ENCODE data around the gene ITIH3. TPM values are rescaled to one million over a fixed set of nuclear protein-coding genes. Genes with fewer than 3 reads are reported as not detected.

The ITIH3 gene
- total RNA-seq, 1 experiment from 2014 or later = 0.67 TPM

DNA sequence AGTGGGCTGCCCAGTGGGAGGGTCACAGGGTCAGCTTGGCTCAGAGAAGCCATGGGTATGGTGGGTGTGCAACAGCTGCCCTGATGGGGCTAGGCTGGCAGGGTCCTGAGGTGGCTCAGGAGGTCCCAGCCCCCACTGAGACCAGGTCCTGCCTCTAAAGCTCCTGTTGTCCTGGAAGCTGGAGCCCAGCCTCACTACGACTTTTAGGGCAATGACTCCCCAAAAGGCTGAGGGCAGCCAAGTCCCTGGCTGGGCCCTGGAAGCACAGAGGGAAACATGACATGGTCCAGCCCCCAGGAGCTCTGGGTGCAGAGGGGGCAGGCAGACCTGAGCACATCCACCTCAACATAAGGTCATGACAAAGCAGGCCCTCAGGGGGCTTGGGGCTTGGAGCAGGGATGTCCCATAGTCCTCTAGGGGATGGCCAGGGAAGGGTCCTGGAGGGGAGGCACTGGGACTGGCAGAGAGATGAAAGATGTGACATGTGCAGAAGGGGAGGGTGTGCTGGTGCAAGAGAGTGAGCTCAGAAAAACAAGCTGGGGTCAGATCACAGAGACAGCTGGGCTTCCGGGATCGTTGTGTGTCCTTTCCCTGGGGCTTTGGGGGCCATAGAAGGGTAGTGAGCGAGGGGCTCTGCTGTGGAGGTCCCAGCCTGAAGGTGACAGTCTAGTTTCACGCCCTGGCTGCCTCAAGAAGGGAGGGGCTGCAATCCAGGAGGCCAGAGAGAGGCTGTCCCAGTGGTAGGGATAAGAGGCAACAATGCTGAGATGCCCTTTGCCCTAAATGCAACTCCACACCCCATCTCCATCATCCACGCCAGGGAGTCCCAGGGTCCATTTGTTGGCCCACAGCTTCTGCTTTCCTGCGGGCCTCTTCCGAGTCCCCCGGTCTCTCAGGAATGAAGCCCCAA is 639 bp upstream of the ITIH3 start:
- in situ Hi-C loops (cut with HindIII; ENCODE audit: low pct_unique_long_range_greater_than_20kb, low sequenced_read_pairs) (no loop called here), intact Hi-C loops (cut with micrococcal nuclease; ENCODE audit: unreplicated experiment) (no loop called here)
- H3K27me3 ChIP-seq (ENCODE audit: control insufficient read depth, insufficient read depth, low read length) = no peaks in the 10 kb centered on the region
- BruUV-seq (replicated peaks) = no TSS peak
- no peak for ATAC-seq
- no peak overlapping the region for H3K27ac ChIP-seq (ENCODE audit: low read length)
- DNase-seq (ENCODE audit: low read depth, low spot score) = no peak
- CTCF ChIA-PET = no interaction called here
- POLR2A ChIA-PET = no interaction called here
- no peaks in the 10 kb centered on the region for H3K4me1 ChIP-seq (ENCODE audit: control insufficient read depth, insufficient read depth, low read length)
- no peak for TF ChIP-seq TCF7L2 (IDR thresholded peaks at IDR 0.05; ENCODE audit: low read depth, low read length)
- TF ChIP-seq POLR2AphosphoS5 (IDR thresholded peaks at IDR 0.05; ENCODE audit: low read depth, low read length) = no peak
- TF ChIP-seq, protein P1, sequence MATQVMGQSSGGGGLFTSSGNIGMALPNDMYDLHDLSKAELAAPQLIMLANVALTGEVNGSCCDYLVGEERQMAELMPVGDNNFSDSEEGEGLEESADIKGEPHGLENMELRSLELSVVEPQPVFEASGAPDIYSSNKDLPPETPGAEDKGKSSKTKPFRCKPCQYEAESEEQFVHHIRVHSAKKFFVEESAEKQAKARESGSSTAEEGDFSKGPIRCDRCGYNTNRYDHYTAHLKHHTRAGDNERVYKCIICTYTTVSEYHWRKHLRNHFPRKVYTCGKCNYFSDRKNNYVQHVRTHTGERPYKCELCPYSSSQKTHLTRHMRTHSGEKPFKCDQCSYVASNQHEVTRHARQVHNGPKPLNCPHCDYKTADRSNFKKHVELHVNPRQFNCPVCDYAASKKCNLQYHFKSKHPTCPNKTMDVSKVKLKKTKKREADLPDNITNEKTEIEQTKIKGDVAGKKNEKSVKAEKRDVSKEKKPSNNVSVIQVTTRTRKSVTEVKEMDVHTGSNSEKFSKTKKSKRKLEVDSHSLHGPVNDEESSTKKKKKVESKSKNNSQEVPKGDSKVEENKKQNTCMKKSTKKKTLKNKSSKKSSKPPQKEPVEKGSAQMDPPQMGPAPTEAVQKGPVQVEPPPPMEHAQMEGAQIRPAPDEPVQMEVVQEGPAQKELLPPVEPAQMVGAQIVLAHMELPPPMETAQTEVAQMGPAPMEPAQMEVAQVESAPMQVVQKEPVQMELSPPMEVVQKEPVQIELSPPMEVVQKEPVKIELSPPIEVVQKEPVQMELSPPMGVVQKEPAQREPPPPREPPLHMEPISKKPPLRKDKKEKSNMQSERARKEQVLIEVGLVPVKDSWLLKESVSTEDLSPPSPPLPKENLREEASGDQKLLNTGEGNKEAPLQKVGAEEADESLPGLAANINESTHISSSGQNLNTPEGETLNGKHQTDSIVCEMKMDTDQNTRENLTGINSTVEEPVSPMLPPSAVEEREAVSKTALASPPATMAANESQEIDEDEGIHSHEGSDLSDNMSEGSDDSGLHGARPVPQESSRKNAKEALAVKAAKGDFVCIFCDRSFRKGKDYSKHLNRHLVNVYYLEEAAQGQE (IDR thresholded peaks at IDR 0.05; ENCODE audit: insufficient read depth in 1 of 2, low read depth in 2 of 2, low read length in 1 of 2) = no peak
- TF ChIP-seq, protein P2, sequence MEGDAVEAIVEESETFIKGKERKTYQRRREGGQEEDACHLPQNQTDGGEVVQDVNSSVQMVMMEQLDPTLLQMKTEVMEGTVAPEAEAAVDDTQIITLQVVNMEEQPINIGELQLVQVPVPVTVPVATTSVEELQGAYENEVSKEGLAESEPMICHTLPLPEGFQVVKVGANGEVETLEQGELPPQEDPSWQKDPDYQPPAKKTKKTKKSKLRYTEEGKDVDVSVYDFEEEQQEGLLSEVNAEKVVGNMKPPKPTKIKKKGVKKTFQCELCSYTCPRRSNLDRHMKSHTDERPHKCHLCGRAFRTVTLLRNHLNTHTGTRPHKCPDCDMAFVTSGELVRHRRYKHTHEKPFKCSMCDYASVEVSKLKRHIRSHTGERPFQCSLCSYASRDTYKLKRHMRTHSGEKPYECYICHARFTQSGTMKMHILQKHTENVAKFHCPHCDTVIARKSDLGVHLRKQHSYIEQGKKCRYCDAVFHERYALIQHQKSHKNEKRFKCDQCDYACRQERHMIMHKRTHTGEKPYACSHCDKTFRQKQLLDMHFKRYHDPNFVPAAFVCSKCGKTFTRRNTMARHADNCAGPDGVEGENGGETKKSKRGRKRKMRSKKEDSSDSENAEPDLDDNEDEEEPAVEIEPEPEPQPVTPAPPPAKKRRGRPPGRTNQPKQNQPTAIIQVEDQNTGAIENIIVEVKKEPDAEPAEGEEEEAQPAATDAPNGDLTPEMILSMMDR (IDR thresholded peaks at IDR 0.05) = no peak
- no peak for TF ChIP-seq SIN3A (IDR thresholded peaks at IDR 0.05; ENCODE audit: borderline replicate concordance, insufficient read depth, low read depth, low read length)
- no peaks in the 10 kb centered on the region for H3K36me3 ChIP-seq (ENCODE audit: control insufficient read depth, insufficient read depth, low read length)
- no peaks in the 10 kb centered on the region for H3K9me3 ChIP-seq (ENCODE audit: control insufficient read depth, insufficient read depth, low read depth, low read length)
- no peak overlapping the region for H3K4me3 ChIP-seq (ENCODE audit: low read depth in 2 of 2, low read length in 2 of 2)

DNA sequence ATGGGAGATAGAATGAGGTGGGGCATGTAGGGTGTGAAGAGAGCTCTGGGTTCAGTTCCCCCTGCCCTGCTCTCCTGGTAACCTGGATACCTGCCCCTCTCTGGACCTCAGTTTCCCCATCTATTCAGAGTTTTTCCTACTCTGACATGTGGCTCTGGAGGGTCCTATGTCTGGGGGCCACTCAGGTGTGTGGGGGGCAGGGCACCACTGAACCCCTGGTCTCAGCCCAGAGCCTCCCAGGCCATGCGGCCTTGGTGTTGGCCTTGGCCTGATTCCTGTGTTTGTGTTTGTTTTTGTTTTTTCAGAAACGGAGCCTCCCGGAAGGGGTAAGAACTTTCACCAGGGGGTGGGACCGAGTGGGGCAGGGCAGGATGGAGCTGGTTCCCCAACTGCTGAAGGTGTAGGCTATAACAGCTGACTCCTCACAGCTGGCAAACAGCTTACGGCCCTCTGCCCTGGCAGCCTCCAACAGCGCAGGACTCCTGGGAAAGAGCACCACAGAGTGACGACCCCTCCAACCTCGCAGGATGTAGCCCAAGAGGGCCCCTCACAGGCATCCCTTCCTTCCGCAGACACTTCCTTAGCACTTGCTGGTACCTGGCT is 803 bp downstream of the ITIH3 start:
- H3K4me3 ChIP-seq (ENCODE audit: low read depth in 2 of 2, low read length in 2 of 2) = no peak overlapping the region
- intact Hi-C loops (cut with micrococcal nuclease; ENCODE audit: unreplicated experiment) = no loop called here
- no peak for DNase-seq (ENCODE audit: low read depth, low spot score)
- in situ Hi-C loops (cut with HindIII; ENCODE audit: low pct_unique_long_range_greater_than_20kb, low sequenced_read_pairs) = no loop called here
- no peaks in the 10 kb centered on the region for H3K36me3 ChIP-seq (ENCODE audit: control insufficient read depth, insufficient read depth, low read length)
- TF ChIP-seq, protein P1 (IDR thresholded peaks at IDR 0.05; ENCODE audit: insufficient read depth in 1 of 2, low read depth in 2 of 2, low read length in 1 of 2) = no peak
- TF ChIP-seq SIN3A (IDR thresholded peaks at IDR 0.05; ENCODE audit: borderline replicate concordance, insufficient read depth, low read depth, low read length) (no peak), TCF7L2 (IDR thresholded peaks at IDR 0.05; ENCODE audit: low read depth, low read length) (no peak), POLR2AphosphoS5 (IDR thresholded peaks at IDR 0.05; ENCODE audit: low read depth, low read length) (no peak)
- TF ChIP-seq, protein P2 (IDR thresholded peaks at IDR 0.05) = no peak
- ATAC-seq = no peak
- ChIA-PET POLR2A (no interaction called here), CTCF (interaction anchor here (0.5 kb wide), 1 partner anchor 139 kb away, joined by 8 read pairs; no protein-coding TSS in a partner anchor)
- H3K27me3 ChIP-seq (ENCODE audit: control insufficient read depth, insufficient read depth, low read length) = no peaks in the 10 kb centered on the region
- no peaks in the 10 kb centered on the region for H3K9me3 ChIP-seq (ENCODE audit: control insufficient read depth, insufficient read depth, low read depth, low read length)
- H3K27ac ChIP-seq (ENCODE audit: low read length) = no peak overlapping the region
- H3K4me1 ChIP-seq (ENCODE audit: control insufficient read depth, insufficient read depth, low read length) = no peaks in the 10 kb centered on the region
- BruUV-seq (replicated peaks) = no TSS peak
